Calu3 (cell line): ENCODE results near the gene TFEC. TPM values are rescaled to one million over a fixed set of nuclear protein-coding genes. Genes with fewer than 3 reads are reported as not detected.

Experiments used
- BruUV-seq: library from RNA; stranded (reverse); fragments of 400-500 nt; replicated peaks from 2 replicates; lab custom pipeline; 2021; lab: Mats Ljungman, UMichigan
- CTCF ChIA-PET: fragments of 300-600 bp; sonication (Branson Sonifier 250); formaldehyde crosslinking; loops from one replicate; lab custom pipeline; 2022; ENCODE audit warnings: antibody characterized with exemption; lab: Charles Lee
- DNase-seq: peaks from one replicate; pipeline ENCODE4 v3.0.0; 2022
- H3K27ac Mint-ChIP-seq: one replicate; pipeline ENCODE4 v1.8.0; 2022; ENCODE audit warnings: mixed read lengths; ENCODE audit not compliant: unreplicated experiment
- H3K27me3 Mint-ChIP-seq: one replicate; pipeline ENCODE4 v1.8.0; 2022; ENCODE audit warnings: mixed read lengths; ENCODE audit not compliant: unreplicated experiment
- H3K36me3 Mint-ChIP-seq: one replicate; pipeline ENCODE4 v1.8.0; 2022; ENCODE audit warnings: mild to moderate bottlenecking, moderate library complexity, mixed read lengths; ENCODE audit not compliant: insufficient read depth, unreplicated experiment
- H3K4me1 Mint-ChIP-seq: one replicate; pipeline ENCODE4 v1.8.0; 2022; ENCODE audit warnings: mild to moderate bottlenecking, low read depth, mixed read lengths; ENCODE audit not compliant: unreplicated experiment
- H3K4me3 Mint-ChIP-seq: one replicate; pipeline ENCODE4 v1.8.0; 2022; ENCODE audit warnings: mild to moderate bottlenecking, low read depth, moderate library complexity, mixed read lengths; ENCODE audit not compliant: unreplicated experiment
- H3K9me3 Mint-ChIP-seq: one replicate; pipeline ENCODE4 v1.8.0; 2022; ENCODE audit warnings: low read depth, mixed read lengths; ENCODE audit not compliant: unreplicated experiment
- intact Hi-C: fragments of 100-400 bp; cut with micrococcal nuclease; formaldehyde crosslinking; loops from one replicate; pipeline ENCODE4 v1.10.0; 2022; ENCODE audit not compliant: unreplicated experiment
- total RNA-seq: library from RNA; stranded (reverse); gene quantifications from 2 replicates; pipeline ENCODE4 v1.2.3, GENCODE V29; 2022
- TF ChIP-seq, protein P1 (sequence below): fragments of 200-600 bp; IDR thresholded peaks from one replicate; pipeline ENCODE4 v1.8.0; 2022; ENCODE audit warnings: antibody characterized with exemption; ENCODE audit not compliant: unreplicated experiment

TFEC gene
- total RNA-seq, 1 experiment from 2014 or later, result not detected

- no peak for DNase-seq
- no peak overlapping the region for H3K27ac Mint-ChIP-seq
- no peak overlapping the region for H3K4me3 Mint-ChIP-seq
- H3K27me3 Mint-ChIP-seq, result no peaks in the 10 kb centered on the region
- H3K36me3 Mint-ChIP-seq, result no peaks in the 10 kb centered on the region
- H3K9me3 Mint-ChIP-seq, result no peaks in the 10 kb centered on the region
- CTCF ChIA-PET, result no interaction called here
- no peaks in the 10 kb centered on the region for H3K4me1 Mint-ChIP-seq
- TF ChIP-seq, protein P1, sequence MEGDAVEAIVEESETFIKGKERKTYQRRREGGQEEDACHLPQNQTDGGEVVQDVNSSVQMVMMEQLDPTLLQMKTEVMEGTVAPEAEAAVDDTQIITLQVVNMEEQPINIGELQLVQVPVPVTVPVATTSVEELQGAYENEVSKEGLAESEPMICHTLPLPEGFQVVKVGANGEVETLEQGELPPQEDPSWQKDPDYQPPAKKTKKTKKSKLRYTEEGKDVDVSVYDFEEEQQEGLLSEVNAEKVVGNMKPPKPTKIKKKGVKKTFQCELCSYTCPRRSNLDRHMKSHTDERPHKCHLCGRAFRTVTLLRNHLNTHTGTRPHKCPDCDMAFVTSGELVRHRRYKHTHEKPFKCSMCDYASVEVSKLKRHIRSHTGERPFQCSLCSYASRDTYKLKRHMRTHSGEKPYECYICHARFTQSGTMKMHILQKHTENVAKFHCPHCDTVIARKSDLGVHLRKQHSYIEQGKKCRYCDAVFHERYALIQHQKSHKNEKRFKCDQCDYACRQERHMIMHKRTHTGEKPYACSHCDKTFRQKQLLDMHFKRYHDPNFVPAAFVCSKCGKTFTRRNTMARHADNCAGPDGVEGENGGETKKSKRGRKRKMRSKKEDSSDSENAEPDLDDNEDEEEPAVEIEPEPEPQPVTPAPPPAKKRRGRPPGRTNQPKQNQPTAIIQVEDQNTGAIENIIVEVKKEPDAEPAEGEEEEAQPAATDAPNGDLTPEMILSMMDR, result no peak
- intact Hi-C loops, result no loop called here
- no TSS peak for BruUV-seq
Observed at GRCh38 chr7:115951547-115951946, 79.0 kb downstream of the TFEC start.

- intact Hi-C loops, result no loop called here
- H3K27me3 Mint-ChIP-seq, result no peaks in the 10 kb centered on the region
- H3K4me3 Mint-ChIP-seq, result no peak overlapping the region
- no peak overlapping the region for H3K27ac Mint-ChIP-seq
- no peaks in the 10 kb centered on the region for H3K36me3 Mint-ChIP-seq
- no peaks in the 10 kb centered on the region for H3K4me1 Mint-ChIP-seq
- no peak for DNase-seq
- no TSS peak for BruUV-seq
- H3K9me3 Mint-ChIP-seq, result no peaks in the 10 kb centered on the region
- TF ChIP-seq, protein P1, result no peak
- CTCF ChIA-PET, result no interaction called here
Observed at GRCh38 chr7:115941703-115942268, 88.8 kb downstream of the TFEC start.

DNA sequence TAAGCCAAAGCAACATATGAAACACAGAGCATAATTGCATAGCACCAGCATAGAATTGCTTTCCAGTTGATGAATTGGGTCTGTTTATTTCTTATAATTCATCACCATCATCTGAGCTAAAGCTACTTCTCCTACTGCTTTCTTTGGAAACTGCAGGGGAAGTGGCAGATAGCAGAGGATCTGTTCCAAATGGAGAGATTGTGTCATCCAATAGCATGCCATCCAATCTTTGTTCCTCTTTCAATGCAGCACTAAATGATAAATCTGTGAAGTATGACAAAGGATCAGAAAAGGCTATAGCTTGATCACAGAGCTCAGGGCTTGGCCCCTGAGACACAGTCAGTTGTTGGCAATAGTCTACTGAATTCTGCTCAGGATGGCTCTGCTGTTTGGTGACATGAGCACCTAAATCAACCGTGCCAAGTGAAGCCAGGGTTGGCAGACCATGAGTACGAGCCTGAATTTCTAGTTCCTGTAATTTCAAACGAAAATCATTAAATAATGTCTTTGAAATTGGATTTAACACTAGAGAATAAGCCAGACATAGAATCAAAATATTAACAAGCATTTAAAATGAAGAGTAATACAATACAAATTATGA is 90.0 kb downstream of the TFEC start:
- no TSS peak for BruUV-seq
- intact Hi-C loops, result no loop called here
- Mint-ChIP-seq H3K36me3 (no peaks in the 10 kb centered on the region), H3K27ac (no peak overlapping the region), H3K27me3 (no peaks in the 10 kb centered on the region), H3K4me3 (no peak overlapping the region), H3K9me3 (no peaks in the 10 kb centered on the region), H3K4me1 (no peaks in the 10 kb centered on the region)
- TF ChIP-seq, protein P1, result no peak
- CTCF ChIA-PET, result interaction anchor here (0.7 kb wide), 1 partner anchor 1947 kb away, joined by 3 read pairs; no protein-coding TSS in a partner anchor
- DNase-seq, result no peak

DNA sequence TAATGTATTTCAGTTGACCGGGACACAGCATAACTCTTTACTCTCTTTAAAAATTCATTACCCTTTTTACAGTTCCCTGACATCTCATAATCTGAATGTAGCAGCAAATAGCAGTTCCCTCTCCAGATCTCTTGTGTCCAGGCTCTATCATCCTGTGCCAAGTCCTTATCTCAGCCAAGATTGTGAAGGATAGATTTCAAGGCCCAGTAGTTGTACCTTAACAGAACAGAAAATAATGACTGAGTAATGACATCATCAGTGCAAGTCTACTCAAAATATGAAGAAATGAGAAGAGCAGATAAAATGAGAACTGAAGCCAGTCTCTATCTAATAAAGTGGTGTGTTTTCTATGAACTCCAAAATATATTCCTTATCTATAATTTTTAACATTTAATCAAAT is 92.6 kb downstream of the TFEC start:
- no TSS peak for BruUV-seq
- intact Hi-C loops, result no loop called here

More for the DNA sequence above, 92.6 kb downstream of the TFEC start:
- H3K27ac Mint-ChIP-seq, result no peak overlapping the region
- TF ChIP-seq, protein P1, result no peak
- DNase-seq, result no peak
- no peaks in the 10 kb centered on the region for H3K4me1 Mint-ChIP-seq
- H3K36me3 Mint-ChIP-seq, result no peaks in the 10 kb centered on the region
- CTCF ChIA-PET, result no interaction called here
- H3K9me3 Mint-ChIP-seq, result no peaks in the 10 kb centered on the region
- no peak overlapping the region for H3K4me3 Mint-ChIP-seq
- H3K27me3 Mint-ChIP-seq, result no peaks in the 10 kb centered on the region
